Chondrocyte (in vitro differentiated cells): ENCODE results near the gene TSPAN9. TPM values are rescaled to one million over a fixed set of nuclear protein-coding genes. Genes with fewer than 3 reads are reported as not detected.
A peak's percentile ranks its signal among the peaks of the same experiment; 100 is the strongest.

Experiments
- DNase-seq: peaks from one replicate; pipeline ENCODE4 v3.0.0; 2021; ENCODE audit warnings: mixed read lengths, low spot score
- H3K27ac Mint-ChIP-seq: one replicate; pipeline ENCODE4 v1.8.0; 2021; ENCODE audit warnings: mild to moderate bottlenecking, moderate library complexity, mixed read lengths; ENCODE audit not compliant: unreplicated experiment
- H3K27me3 Mint-ChIP-seq: 2 replicates; pipeline ENCODE4 v1.8.0; 2021; ENCODE audit warnings: low read depth, mixed read lengths
- H3K36me3 Mint-ChIP-seq: 2 replicates; pipeline ENCODE4 v1.8.0; 2021; ENCODE audit warnings: low read depth, mixed read lengths
- H3K4me1 Mint-ChIP-seq: 2 replicates; pipeline ENCODE4 v1.8.0; 2021; ENCODE audit warnings: low read depth, mild to moderate bottlenecking, mixed read lengths
- H3K4me3 Mint-ChIP-seq: one replicate; pipeline ENCODE4 v1.8.0; 2021; ENCODE audit warnings: mild to moderate bottlenecking, moderate library complexity, mixed read lengths; ENCODE audit not compliant: unreplicated experiment
- H3K9me3 Mint-ChIP-seq: 2 replicates; pipeline ENCODE4 v1.8.0; 2021; ENCODE audit warnings: low read depth, mixed read lengths
- CTCF ChIP-seq: fragments of 200-600 bp; sonication (generic); IDR thresholded peaks from 2 replicates; pipeline ENCODE4 v1.5.0; 2021; ENCODE audit warnings: antibody characterized with exemption, mild to moderate bottlenecking, moderate library complexity
- total RNA-seq: library from RNA; stranded (reverse); gene quantifications from 3 replicates; pipeline ENCODE4 v1.2.1, GENCODE V29; 2021

TSPAN9 gene
- total RNA-seq, 1 donor from 2014 or later: 50.4 TPM

GRCh38 chr12:3173008-3173553 is 95.9 kb downstream of the TSPAN9 start:
- Mint-ChIP-seq H3K4me3 (no peak overlapping the region), H3K9me3 (no peaks in the 10 kb centered on the region), H3K27me3 (no peaks in the 10 kb centered on the region), H3K36me3 (peaks cover 4% of the 10 kb centered on the region), H3K27ac (peak overlapping the region; percentile 8), H3K4me1 (peaks cover 34% of the 10 kb centered on the region)
- DNase-seq: no peak
- no peak for TF ChIP-seq CTCF

GRCh38 chr12:3173912-3174311 is 96.7 kb downstream of the TSPAN9 start:
- no peak for DNase-seq
- no peaks in the 10 kb centered on the region for H3K9me3 Mint-ChIP-seq
- no peaks in the 10 kb centered on the region for H3K27me3 Mint-ChIP-seq
- peaks cover 30% of the 10 kb centered on the region for H3K4me1 Mint-ChIP-seq
- no peak for TF ChIP-seq CTCF
- peaks cover 4% of the 10 kb centered on the region for H3K36me3 Mint-ChIP-seq
- no peak overlapping the region for H3K4me3 Mint-ChIP-seq
- no peak overlapping the region for H3K27ac Mint-ChIP-seq

GRCh38 chr12:3175238-3175637 is 98.1 kb downstream of the TSPAN9 start:
- Mint-ChIP-seq H3K27ac (no peak overlapping the region), H3K9me3 (no peaks in the 10 kb centered on the region), H3K36me3 (peaks cover 4% of the 10 kb centered on the region), H3K4me3 (no peak overlapping the region), H3K27me3 (no peaks in the 10 kb centered on the region), H3K4me1 (peaks cover 21% of the 10 kb centered on the region)
- DNase-seq: no peak
- TF ChIP-seq CTCF: no peak

- peaks cover 6% of the 10 kb centered on the region for H3K4me1 Mint-ChIP-seq
- no peaks in the 10 kb centered on the region for H3K9me3 Mint-ChIP-seq
- DNase-seq: no peak
- no peak overlapping the region for H3K4me3 Mint-ChIP-seq
- H3K27me3 Mint-ChIP-seq: no peaks in the 10 kb centered on the region
- no peak overlapping the region for H3K27ac Mint-ChIP-seq
- TF ChIP-seq CTCF: no peak
- H3K36me3 Mint-ChIP-seq: peaks cover 4% of the 10 kb centered on the region
These were observed 99.6 kb downstream of the TSPAN9 start for GRCh38 chr12:3176754-3177153.

GRCh38 chr12:3177778-3178425 is 100.7 kb downstream of the TSPAN9 start:
- Mint-ChIP-seq H3K27ac (no peak overlapping the region), H3K27me3 (no peaks in the 10 kb centered on the region), H3K36me3 (peaks cover 4% of the 10 kb centered on the region), H3K4me1 (peaks cover 6% of the 10 kb centered on the region), H3K4me3 (no peak overlapping the region), H3K9me3 (no peaks in the 10 kb centered on the region)
- TF ChIP-seq CTCF: no peak
- DNase-seq: no peak
